ENCODE results near the gene SLC44A1. TPM values are rescaled to one million over a fixed set of nuclear protein-coding genes. Genes with fewer than 3 reads are reported as not detected.

SLC44A1 gene
- total and polyA plus RNA-seq, 2 of the 13 experiments (the other 11 are each of a cell fraction or from before 2014, with no cell fraction given), result 21.4 to 40.8 TPM

GRCh38 chr9:105418588-105419500 lies 174.4 kb downstream of the SLC44A1 start (continued):
- no peak for TF ChIP-seq PBX3 (CRISPR knock-in tag; IDR thresholded peaks at IDR 0.05; ENCODE audit: borderline replicate concordance)
- TF ChIP-seq TBX3 (IDR thresholded peaks at IDR 0.05; ENCODE audit: borderline replicate concordance), result peak; percentile 49; the same call in 1 of the 2 replicates
- peak; percentile 87 for TF ChIP-seq NFIC (IDR thresholded peaks at IDR 0.05; ENCODE audit: low read length)
- TF ChIP-seq, protein P1, sequence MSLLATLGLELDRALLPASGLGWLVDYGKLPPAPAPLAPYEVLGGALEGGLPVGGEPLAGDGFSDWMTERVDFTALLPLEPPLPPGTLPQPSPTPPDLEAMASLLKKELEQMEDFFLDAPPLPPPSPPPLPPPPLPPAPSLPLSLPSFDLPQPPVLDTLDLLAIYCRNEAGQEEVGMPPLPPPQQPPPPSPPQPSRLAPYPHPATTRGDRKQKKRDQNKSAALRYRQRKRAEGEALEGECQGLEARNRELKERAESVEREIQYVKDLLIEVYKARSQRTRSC (CRISPR knock-in tag; IDR thresholded peaks at IDR 0.05; ENCODE audit: low read depth), result no peak
- TF ChIP-seq NFAT5 (CRISPR knock-in tag; IDR thresholded peaks at IDR 0.05), result no peak
- peak; percentile 53; the same call in 1 of the 2 replicates for TF ChIP-seq ZNF644 (CRISPR knock-in tag; IDR thresholded peaks at IDR 0.05; ENCODE audit: low read depth)
- no peak for TF ChIP-seq KAT8 (CRISPR knock-in tag; IDR thresholded peaks at IDR 0.05)
- no peak for TF ChIP-seq MAFG (CRISPR knock-in tag; IDR thresholded peaks at IDR 0.05)
- TF ChIP-seq RAD51 (IDR thresholded peaks at IDR 0.05; ENCODE audit: borderline replicate concordance), result no peak
- TF ChIP-seq, protein P2, sequence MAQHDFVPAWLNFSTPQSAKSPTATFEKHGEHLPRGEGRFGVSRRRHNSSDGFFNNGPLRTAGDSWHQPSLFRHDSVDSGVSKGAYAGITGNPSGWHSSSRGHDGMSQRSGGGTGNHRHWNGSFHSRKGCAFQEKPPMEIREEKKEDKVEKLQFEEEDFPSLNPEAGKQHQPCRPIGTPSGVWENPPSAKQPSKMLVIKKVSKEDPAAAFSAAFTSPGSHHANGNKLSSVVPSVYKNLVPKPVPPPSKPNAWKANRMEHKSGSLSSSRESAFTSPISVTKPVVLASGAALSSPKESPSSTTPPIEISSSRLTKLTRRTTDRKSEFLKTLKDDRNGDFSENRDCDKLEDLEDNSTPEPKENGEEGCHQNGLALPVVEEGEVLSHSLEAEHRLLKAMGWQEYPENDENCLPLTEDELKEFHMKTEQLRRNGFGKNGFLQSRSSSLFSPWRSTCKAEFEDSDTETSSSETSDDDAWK (CRISPR knock-in tag; IDR thresholded peaks at IDR 0.05), result no peak
- no peak for TF ChIP-seq ZBTB7A (CRISPR knock-in tag; IDR thresholded peaks at IDR 0.05)
- TF ChIP-seq, protein P3, sequence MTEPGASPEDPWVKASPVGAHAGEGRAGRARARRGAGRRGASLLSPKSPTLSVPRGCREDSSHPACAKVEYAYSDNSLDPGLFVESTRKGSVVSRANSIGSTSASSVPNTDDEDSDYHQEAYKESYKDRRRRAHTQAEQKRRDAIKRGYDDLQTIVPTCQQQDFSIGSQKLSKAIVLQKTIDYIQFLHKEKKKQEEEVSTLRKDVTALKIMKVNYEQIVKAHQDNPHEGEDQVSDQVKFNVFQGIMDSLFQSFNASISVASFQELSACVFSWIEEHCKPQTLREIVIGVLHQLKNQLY (CRISPR knock-in tag; IDR thresholded peaks at IDR 0.05), result peak; percentile 44
- TF ChIP-seq, protein P4, sequence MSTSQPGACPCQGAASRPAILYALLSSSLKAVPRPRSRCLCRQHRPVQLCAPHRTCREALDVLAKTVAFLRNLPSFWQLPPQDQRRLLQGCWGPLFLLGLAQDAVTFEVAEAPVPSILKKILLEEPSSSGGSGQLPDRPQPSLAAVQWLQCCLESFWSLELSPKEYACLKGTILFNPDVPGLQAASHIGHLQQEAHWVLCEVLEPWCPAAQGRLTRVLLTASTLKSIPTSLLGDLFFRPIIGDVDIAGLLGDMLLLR (CRISPR knock-in tag; IDR thresholded peaks at IDR 0.05), result no peak
- TF ChIP-seq ZNF605 (CRISPR knock-in tag; IDR thresholded peaks at IDR 0.05), result no peak
- TF ChIP-seq ZNF513 (CRISPR knock-in tag; conservative IDR thresholded peaks at IDR 0.05), result no peak
